ENCODE measurements around the gene XAF1. TPM values are rescaled to one million over a fixed set of nuclear protein-coding genes. Genes with fewer than 3 reads are reported as not detected.

Gene XAF1
- polyA plus RNA-seq, 1 of the 3 experiments (the other 2 are of a cell fraction), result 0.03 TPM

DNA sequence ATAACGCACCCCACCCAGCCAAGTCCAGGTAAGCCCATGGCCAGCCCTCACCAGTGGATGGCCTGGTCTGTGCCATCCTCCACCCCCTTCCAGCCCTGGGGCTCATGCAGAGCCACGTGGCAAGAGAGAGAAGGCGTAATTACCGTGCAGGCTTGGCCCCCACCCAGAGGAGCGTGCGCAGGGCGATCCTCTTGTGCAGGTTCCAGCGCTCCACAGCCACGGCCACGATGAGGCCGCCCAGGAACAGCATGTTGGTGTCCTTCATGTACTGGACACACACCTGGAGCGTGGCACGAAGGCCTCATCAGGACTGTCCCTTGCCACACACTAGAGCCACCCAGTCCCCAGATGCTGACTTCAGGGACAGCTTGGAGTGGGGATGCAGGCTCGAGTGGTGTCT is 49.3 kb upstream of the XAF1 start (continued):
- no peak for TF ChIP-seq MEF2A (IDR thresholded peaks at IDR 0.05; ENCODE audit: borderline replicate concordance, low read depth)
- TF ChIP-seq YY1 (IDR thresholded peaks at IDR 0.05; ENCODE audit: low read depth), result no peak

- no peaks in the 10 kb centered on the region for H3K9me3 ChIP-seq
- POLR2A ChIA-PET, result no interaction called here
- no peaks in the 10 kb centered on the region for H3K4me1 ChIP-seq (ENCODE audit: control insufficient read depth in 1 of 2, insufficient read depth in 2 of 2, low read depth in 1 of 2, low read length in 1 of 2)
- no peaks in the 10 kb centered on the region for H3K36me3 ChIP-seq (replicated peaks in 1 of 2; ENCODE audit: control insufficient read depth in 1 of 2, insufficient read depth in 2 of 2, low read length in 1 of 2)
- H2AFZ ChIP-seq (ENCODE audit: low read depth), result no peak overlapping the region
- CTCF ChIA-PET, result interaction anchor here (0.6 to 1.8 kb wide), 2 partner anchors 12 to 77 kb away, joined by 3 to 4 read pairs; no protein-coding TSS in a partner anchor
- no peaks in the 10 kb centered on the region for H3K79me2 ChIP-seq (ENCODE audit: insufficient read depth)
- no peak for TF ChIP-seq POLR2AphosphoS5 (IDR thresholded peaks at IDR 0.05; ENCODE audit: low read depth, low read length)
- no peak overlapping the region for H3K4me2 ChIP-seq
- no peaks in the 10 kb centered on the region for H3F3A ChIP-seq (replicated peaks; ENCODE audit: insufficient read depth)
- 23% methylated on average over 8 of the region's 8 CpGs for WGBS (ENCODE audit: low lambda C conversion rate)
- H3K27me3 ChIP-seq (ENCODE audit: insufficient read depth), result peaks cover 77% of the 10 kb centered on the region
- no peaks in the 10 kb centered on the region for H4K20me1 ChIP-seq (ENCODE audit: insufficient read depth)
- DNase-seq, result no peak
- no peak overlapping the region for H3K4me3 ChIP-seq (ENCODE audit: low read depth in 2 of 2, low read length in 1 of 2)
- no peaks in the 10 kb centered on the region for H3K9me2 ChIP-seq
- H3K9ac ChIP-seq, result no peak overlapping the region
- H3K27ac ChIP-seq (ENCODE audit: low read depth in 2 of 2, low read length in 1 of 2), result no peak overlapping the region
Measured at GRCh38 chr17:6706996-6707395, 48.9 kb upstream of the XAF1 start.

DNA sequence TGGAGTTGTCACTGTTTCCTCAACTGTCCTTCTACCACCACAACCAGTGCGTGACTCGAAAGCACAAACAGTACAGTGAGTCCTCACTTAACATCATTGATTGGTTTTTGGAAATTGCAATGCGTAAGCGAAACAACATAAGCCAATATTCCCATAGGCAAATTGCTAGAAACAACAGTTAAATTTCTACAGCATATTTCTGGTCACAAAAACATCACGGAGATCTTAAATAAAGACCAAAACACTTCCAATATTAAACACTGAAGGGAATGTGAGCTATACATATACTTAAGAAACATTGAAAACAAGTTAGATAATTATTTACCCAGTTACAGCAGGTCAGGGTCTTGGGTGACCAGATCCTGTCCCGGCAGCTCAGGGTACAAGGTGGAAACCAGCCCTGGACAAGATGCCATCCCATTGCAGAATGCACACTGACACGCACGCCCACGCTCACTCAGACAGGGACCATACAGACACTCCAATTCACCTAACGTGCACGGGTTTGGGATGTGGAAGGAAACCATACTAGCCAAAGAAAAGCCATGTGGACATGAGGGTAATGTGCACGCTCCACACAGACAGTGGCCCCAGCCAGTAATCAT is 47.4 kb upstream of the XAF1 start:
- Histone ChIP-seq H3K79me2 (ENCODE audit: insufficient read depth) (no peaks in the 10 kb centered on the region), H3K27me3 (ENCODE audit: insufficient read depth) (peaks cover 77% of the 10 kb centered on the region), H3K36me3 (replicated peaks in 1 of 2; ENCODE audit: control insufficient read depth in 1 of 2, insufficient read depth in 2 of 2, low read length in 1 of 2) (no peaks in the 10 kb centered on the region), H3K4me2 (no peak overlapping the region), H3K9me3 (no peaks in the 10 kb centered on the region), H3K4me1 (ENCODE audit: control insufficient read depth in 1 of 2, insufficient read depth in 2 of 2, low read depth in 1 of 2, low read length in 1 of 2) (no peaks in the 10 kb centered on the region), H4K20me1 (ENCODE audit: insufficient read depth) (no peaks in the 10 kb centered on the region), H3K9ac (no peak overlapping the region), H3K27ac (ENCODE audit: low read depth in 2 of 2, low read length in 1 of 2) (no peak overlapping the region), H2AFZ (ENCODE audit: low read depth) (no peak overlapping the region), H3F3A (replicated peaks; ENCODE audit: insufficient read depth) (no peaks in the 10 kb centered on the region), H3K9me2 (no peaks in the 10 kb centered on the region), H3K4me3 (ENCODE audit: low read depth in 2 of 2, low read length in 1 of 2) (no peak overlapping the region)
- DNase-seq, result no peak
- ChIA-PET POLR2A (no interaction called here), CTCF (no interaction called here)
- 35% methylated on average over 12 of the region's 12 CpGs for WGBS (ENCODE audit: low lambda C conversion rate)
- no peak for TF ChIP-seq FOSL2 (IDR thresholded peaks at IDR 0.05; ENCODE audit: borderline replicate concordance, low read depth)
- TF ChIP-seq EP300 (IDR thresholded peaks at IDR 0.05; ENCODE audit: borderline replicate concordance in 1 of 2, low read depth in 1 of 2, low read length in 1 of 2), result no peak
- no peak for TF ChIP-seq CHD2 (IDR thresholded peaks at IDR 0.05; ENCODE audit: low read length, partially characterized antibody)
- TF ChIP-seq GATA2 (CRISPR knock-in tag; IDR thresholded peaks at IDR 0.05), result no peak
- no peak for TF ChIP-seq GABPA (IDR thresholded peaks at IDR 0.05; ENCODE audit: low read depth)
- TF ChIP-seq, protein P1, sequence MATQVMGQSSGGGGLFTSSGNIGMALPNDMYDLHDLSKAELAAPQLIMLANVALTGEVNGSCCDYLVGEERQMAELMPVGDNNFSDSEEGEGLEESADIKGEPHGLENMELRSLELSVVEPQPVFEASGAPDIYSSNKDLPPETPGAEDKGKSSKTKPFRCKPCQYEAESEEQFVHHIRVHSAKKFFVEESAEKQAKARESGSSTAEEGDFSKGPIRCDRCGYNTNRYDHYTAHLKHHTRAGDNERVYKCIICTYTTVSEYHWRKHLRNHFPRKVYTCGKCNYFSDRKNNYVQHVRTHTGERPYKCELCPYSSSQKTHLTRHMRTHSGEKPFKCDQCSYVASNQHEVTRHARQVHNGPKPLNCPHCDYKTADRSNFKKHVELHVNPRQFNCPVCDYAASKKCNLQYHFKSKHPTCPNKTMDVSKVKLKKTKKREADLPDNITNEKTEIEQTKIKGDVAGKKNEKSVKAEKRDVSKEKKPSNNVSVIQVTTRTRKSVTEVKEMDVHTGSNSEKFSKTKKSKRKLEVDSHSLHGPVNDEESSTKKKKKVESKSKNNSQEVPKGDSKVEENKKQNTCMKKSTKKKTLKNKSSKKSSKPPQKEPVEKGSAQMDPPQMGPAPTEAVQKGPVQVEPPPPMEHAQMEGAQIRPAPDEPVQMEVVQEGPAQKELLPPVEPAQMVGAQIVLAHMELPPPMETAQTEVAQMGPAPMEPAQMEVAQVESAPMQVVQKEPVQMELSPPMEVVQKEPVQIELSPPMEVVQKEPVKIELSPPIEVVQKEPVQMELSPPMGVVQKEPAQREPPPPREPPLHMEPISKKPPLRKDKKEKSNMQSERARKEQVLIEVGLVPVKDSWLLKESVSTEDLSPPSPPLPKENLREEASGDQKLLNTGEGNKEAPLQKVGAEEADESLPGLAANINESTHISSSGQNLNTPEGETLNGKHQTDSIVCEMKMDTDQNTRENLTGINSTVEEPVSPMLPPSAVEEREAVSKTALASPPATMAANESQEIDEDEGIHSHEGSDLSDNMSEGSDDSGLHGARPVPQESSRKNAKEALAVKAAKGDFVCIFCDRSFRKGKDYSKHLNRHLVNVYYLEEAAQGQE (IDR thresholded peaks at IDR 0.05; ENCODE audit: low read depth, low read length), result no peak
- TF ChIP-seq TEAD4 (IDR thresholded peaks at IDR 0.05; ENCODE audit: borderline replicate concordance, insufficient read depth), result no peak
- no peak for TF ChIP-seq NRF1 (IDR thresholded peaks at IDR 0.05; ENCODE audit: low read depth, low read length)
- TF ChIP-seq, protein P2, sequence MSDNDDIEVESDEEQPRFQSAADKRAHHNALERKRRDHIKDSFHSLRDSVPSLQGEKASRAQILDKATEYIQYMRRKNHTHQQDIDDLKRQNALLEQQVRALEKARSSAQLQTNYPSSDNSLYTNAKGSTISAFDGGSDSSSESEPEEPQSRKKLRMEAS (IDR thresholded peaks at IDR 0.05; ENCODE audit: low read depth), result no peak
- TF ChIP-seq RFX5 (IDR thresholded peaks at IDR 0.05; ENCODE audit: low read length), result no peak
- TF ChIP-seq POLR2AphosphoS5 (IDR thresholded peaks at IDR 0.05; ENCODE audit: low read depth, low read length), result no peak
- no peak for TF ChIP-seq ZBTB33 (IDR thresholded peaks at IDR 0.05; ENCODE audit: borderline replicate concordance, low read depth)
- TF ChIP-seq RXRA (IDR thresholded peaks at IDR 0.05; ENCODE audit: borderline replicate concordance, low read depth), result no peak
- no peak for TF ChIP-seq TAF1 (IDR thresholded peaks at IDR 0.05; ENCODE audit: borderline replicate concordance, low read depth, low read length)
- no peak for TF ChIP-seq JUND (IDR thresholded peaks at IDR 0.05)
- no peak for TF ChIP-seq IRF3 (IDR thresholded peaks at IDR 0.05; ENCODE audit: low read depth, low read length)
- TF ChIP-seq TCF12 (IDR thresholded peaks at IDR 0.05), result no peak
- TF ChIP-seq NFIC (IDR thresholded peaks at IDR 0.05; ENCODE audit: borderline replicate concordance), result no peak
- TF ChIP-seq MXI1 (IDR thresholded peaks at IDR 0.05; ENCODE audit: low read depth, low read length), result no peak

All from SK-N-SH (cell line).